ENCODE measurements around the gene EPB42.
"Not testable (repeated sequence)": the region's sequence is repeated elsewhere in the genome, so short reads cannot be mapped to it uniquely, and the experiment has no call there.

The EPB42 gene

GRCh38 chr15:43168192-43169107 is 52.4 kb downstream of the EPB42 start:
- DNase-seq: no peak
- TF ChIP-seq POLR2A (IDR thresholded peaks at IDR 0.05; ENCODE audit: low read length) (no peak), GATA1 (IDR thresholded peaks at IDR 0.05; ENCODE audit: low read depth, low read length) (no peak)

- not testable (repeated sequence) for DNase-seq
These were observed 53.6 kb downstream of the EPB42 start for GRCh38 chr15:43167261-43167660.

- TF ChIP-seq GATA1 (IDR thresholded peaks at IDR 0.05; ENCODE audit: low read depth, low read length) (no peak), POLR2A (IDR thresholded peaks at IDR 0.05; ENCODE audit: low read length) (no peak)
These were observed 55.0 kb downstream of the EPB42 start for GRCh38 chr15:43165801-43166325.

GRCh38 chr15:43153269-43153668 is 67.5 kb downstream of the EPB42 start:
- DNase-seq: no peak
- no peak for TF ChIP-seq POLR2A (IDR thresholded peaks at IDR 0.05; ENCODE audit: low read length)
- no peak for TF ChIP-seq GATA1 (IDR thresholded peaks at IDR 0.05; ENCODE audit: low read depth, low read length)

More at GRCh38 chr15:43165801-43166325, 55.0 kb downstream of the EPB42 start:
- no peak for DNase-seq

- TF ChIP-seq POLR2A (IDR thresholded peaks at IDR 0.05; ENCODE audit: low read length) (no peak), GATA1 (IDR thresholded peaks at IDR 0.05; ENCODE audit: low read depth, low read length) (no peak)
- DNase-seq: no peak
These were observed 69.1 kb downstream of the EPB42 start for GRCh38 chr15:43151688-43152087.

- no peak for DNase-seq
- TF ChIP-seq POLR2A (IDR thresholded peaks at IDR 0.05; ENCODE audit: low read length) (no peak), GATA1 (IDR thresholded peaks at IDR 0.05; ENCODE audit: low read depth, low read length) (no peak)
These were observed 70.5 kb downstream of the EPB42 start for GRCh38 chr15:43150191-43150929.
